ENCODE data around the gene ESYT1. TPM values are rescaled to one million over a fixed set of nuclear protein-coding genes. Genes with fewer than 3 reads are reported as not detected.

Gene ESYT1
- total and polyA plus RNA-seq, 9 of the 15 experiments (the other 6 are each of a cell fraction or from before 2014, with no cell fraction given): 132 to 420 (median 164) TPM

DNA sequence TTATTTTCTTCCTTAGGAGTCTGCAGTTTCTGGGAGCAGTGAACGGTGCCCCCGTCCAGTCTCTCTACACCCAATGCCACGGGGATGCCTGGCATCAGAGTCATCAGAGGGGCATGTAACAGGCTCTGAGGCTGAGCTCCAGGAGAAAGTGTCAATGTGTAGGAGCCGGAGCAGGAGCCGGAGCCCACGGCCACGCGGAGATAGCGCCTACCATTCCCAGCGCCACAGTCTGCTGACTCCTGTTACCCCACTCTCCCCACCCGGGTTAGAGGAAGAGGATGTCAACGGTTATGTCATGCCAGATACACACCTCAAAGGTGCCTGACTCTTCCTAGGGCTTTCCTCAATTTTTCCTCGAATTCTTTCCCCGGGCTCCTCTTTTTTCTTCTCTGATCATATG lies 27.0 kb upstream of the ESYT1 start (continued):
- TF ChIP-seq, protein P1, sequence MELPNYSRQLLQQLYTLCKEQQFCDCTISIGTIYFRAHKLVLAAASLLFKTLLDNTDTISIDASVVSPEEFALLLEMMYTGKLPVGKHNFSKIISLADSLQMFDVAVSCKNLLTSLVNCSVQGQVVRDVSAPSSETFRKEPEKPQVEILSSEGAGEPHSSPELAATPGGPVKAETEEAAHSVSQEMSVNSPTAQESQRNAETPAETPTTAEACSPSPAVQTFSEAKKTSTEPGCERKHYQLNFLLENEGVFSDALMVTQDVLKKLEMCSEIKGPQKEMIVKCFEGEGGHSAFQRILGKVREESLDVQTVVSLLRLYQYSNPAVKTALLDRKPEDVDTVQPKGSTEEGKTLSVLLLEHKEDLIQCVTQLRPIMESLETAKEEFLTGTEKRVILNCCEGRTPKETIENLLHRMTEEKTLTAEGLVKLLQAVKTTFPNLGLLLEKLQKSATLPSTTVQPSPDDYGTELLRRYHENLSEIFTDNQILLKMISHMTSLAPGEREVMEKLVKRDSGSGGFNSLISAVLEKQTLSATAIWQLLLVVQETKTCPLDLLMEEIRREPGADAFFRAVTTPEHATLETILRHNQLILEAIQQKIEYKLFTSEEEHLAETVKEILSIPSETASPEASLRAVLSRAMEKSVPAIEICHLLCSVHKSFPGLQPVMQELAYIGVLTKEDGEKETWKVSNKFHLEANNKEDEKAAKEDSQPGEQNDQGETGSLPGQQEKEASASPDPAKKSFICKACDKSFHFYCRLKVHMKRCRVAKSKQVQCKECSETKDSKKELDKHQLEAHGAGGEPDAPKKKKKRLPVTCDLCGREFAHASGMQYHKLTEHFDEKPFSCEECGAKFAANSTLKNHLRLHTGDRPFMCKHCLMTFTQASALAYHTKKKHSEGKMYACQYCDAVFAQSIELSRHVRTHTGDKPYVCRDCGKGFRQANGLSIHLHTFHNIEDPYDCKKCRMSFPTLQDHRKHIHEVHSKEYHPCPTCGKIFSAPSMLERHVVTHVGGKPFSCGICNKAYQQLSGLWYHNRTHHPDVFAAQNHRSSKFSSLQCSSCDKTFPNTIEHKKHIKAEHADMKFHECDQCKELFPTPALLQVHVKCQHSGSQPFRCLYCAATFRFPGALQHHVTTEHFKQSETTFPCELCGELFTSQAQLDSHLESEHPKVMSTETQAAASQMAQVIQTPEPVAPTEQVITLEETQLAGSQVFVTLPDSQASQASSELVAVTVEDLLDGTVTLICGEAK (IDR thresholded peaks at IDR 0.05): no peak
- TF ChIP-seq, protein P1 (CRISPR knock-in tag; IDR thresholded peaks at IDR 0.05): no peak

Measured in K562 (cell line).